Activated CD8-positive, alpha-beta memory T cell treated with anti-CD3 and anti-CD28 coated beads, Interleukin-2, amount 50 U/mL, for 48 hours (primary cell): ENCODE data around the gene UBR1.
"Not testable (repeated sequence)": the region's sequence is repeated elsewhere in the genome, so short reads cannot be mapped to it uniquely, and the experiment has no call there.

Experiments used
- DNase-seq: peaks from one replicate; pipeline ENCODE4 v3.0.0-alpha.2; 2020

UBR1 gene

DNA sequence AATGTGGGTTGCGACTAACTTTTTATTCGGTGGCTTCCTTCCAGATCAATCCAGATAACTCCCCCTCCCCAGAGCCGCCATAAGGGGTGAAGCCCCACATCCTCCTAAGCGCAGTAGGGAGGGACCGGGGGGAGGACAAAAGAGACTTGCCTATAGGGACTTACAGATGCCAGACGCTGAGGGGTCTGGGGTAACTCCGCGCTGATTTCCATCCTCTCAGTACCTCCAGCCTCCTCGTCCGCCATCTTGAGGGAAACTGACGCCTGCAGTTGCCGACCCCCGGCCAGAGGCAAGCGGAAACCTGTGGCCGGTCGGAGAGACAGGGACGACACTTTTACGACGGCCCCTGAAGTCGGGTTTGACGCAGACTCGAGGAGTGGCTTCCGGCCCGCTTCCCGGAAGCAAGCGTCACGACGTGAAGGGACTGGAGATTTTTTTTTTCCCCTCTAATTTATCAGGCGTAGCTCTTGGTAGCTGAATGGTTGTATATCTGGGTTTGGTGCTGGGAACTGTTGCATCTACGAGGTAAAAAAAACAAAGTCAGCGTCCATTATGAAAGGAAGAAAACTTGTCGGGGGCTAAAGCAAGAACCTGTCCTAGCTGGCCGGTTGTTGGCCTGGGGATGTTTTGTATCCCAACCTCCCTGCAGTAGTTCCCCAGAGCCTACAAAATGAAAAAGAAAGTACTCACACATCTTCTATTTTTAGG lies at the start of gene UBR1:
Gene UBR1 (minus strand): TSS at position 261 of the 708 bp plus-strand sequence. CDS start 16 bp downstream, at position 245.
- DNase-seq, result peak; percentile 92

- DNase-seq, result no peak
Observed at GRCh38 chr15:43153269-43153668, 47.4 kb upstream of the UBR1 start.

DNA sequence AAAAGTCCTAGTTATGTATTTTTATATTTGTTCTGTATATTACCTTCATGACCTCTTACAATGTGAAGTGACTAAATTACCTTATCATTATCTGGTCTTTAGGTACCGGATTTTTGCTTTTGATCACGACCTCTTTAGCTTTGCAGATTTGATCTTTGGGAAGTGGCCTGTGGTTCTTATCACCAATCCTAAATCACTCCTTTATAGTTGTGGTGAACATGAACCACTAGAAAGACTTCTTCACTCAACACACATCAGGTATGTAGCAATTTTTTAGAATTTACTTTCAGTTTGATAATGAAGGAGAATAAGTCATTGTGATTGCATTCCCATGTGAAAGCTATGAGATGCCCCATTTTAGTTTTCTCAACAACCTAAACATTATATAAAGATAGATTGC lies 45.9 kb upstream of the UBR1 start:
- DNase-seq, result no peak

DNA sequence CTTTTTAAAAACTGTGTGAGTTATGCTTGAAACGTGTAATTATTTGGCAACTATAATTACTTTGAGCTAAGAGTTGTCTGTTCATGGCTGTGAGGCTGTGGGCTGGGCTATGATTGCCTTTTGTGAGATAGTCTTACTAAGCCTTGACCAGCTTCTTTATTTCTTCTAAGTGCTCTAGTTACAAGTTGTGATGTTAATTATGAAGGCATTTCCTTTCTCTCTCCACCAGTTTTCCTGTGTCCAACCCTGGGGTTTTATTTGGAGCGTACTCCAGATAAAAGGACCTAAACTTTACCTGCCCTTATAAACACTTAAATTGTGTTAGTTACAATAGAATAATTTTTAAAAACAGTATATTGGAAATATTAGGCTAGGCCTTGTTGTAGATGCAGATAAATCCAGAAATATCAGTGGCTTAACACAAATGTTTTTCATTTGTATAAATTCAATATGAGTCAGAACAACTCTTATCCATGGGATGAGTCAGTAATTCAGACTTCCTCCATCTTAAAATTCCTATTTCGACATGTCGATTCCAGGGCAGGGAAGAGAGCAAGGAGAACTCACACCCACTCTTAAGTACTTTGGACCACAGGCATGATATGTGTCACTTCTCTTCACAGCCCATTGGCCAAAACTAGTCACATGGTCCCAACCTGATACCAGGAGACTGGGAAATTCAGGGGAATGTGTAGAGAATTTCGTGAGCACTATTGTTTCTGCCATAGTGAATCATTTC lies 44.5 kb upstream of the UBR1 start:
- DNase-seq, result no peak

DNA sequence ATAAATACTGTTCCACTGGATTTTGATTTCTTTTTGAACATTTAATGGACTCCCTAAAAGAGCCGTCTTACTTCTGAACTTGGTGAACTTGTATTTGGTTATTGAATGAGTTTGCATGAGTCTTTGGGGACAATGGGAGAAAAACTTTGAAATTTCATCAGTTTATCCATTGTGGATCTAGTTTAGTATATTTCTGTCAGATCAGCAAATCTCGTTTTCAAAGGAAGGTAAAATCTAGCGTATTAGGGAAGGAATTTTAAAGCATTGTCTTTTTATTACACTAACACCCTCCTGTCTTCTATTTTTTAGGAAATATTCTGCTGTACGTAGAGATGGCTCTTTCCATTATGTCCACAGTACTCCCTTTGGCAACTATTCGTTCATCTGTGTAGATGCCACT lies 40.3 kb upstream of the UBR1 start:
- no peak for DNase-seq

DNA sequence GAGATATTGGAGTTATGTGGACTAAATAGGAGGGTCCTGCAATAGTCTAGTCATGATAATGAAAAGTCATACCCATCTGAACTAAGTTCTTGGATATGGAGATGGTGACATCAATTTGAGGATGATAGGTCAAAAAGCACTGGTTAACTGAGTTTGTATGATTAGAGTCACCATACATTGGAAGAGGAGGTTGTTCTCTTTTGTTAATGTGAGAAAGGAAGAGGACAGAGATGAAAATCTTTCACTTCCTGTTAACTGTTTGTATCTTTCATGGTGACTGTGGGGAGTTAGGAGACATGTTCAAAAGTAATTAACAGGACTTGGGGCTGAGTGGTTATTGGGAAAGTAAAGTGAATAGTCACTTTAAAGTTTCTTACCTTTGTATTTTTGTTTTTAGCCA lies 38.7 kb upstream of the UBR1 start:
- no peak for DNase-seq

DNA sequence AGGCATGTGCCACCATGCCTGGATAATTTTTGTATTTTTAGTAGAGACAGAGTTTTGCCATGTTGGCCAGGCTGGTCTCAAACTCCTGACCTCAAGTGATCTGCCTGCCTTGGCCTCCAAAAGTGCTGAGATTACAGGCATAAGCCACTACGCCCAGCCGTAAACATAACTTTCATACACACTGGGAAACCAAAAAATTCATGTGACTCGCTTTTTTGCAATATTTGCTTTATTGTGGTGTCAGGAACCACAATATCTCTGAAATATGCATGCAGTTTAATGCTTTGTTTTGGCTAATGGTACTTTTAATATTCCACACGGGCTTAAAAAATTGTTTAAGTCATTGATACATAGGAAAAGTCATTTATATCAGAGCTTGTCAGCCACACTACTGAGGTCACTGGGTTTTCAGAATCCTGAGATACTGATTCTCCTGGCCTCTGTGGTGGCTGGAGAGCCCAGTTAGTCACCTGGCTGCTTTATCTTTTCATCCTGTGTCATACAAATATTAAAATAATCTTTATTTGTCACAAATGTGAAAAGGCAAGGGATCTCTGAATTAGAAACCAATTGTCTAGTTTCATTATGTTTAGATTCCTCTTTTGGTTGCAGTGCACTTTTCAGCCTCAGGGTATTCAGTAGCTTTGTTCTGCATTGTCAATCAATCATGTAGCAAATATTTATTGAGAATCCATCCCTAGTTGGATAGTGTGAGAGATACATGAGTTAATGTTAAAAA lies 37.5 kb upstream of the UBR1 start:
- no peak for DNase-seq

GRCh38 chr15:43135351-43135750 lies 29.5 kb upstream of the UBR1 start:
- DNase-seq, result no peak

DNA sequence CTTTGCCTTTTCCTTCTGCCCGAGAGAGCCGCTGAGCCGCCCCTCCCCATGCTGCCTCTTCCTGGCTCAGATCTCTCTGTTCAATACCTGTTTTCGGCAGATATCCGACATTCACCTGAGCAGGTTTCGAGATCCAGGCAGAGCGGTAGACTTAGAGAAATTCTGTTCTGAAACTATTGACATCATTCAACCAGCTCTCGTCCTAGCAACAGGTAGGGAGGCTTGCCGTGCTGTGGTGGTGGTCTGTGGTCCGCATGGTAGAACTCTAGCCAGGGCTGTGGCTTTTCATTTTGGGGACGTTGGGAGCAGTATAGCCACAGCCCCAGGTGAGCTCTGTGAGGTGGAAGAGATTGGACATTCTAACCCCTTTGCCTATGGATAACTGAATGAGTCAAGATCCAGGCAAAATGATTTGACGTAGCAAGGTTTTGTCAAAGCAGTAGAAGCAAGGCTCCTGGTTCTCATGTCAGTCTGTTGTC lies 28.4 kb upstream of the UBR1 start:
- DNase-seq, result no peak

- peak; percentile 83 for DNase-seq
Observed at GRCh38 chr15:43133430-43134156, 27.8 kb upstream of the UBR1 start, which contains the start of gene TMEM62. TSS of gene TMEM62 (plus strand) at chr15:43133586. CDS start at chr15:43133803, 217 bp downstream.

- no peak for DNase-seq
Observed at GRCh38 chr15:43132830-43133429, 27.1 kb upstream of the UBR1 start.

DNA sequence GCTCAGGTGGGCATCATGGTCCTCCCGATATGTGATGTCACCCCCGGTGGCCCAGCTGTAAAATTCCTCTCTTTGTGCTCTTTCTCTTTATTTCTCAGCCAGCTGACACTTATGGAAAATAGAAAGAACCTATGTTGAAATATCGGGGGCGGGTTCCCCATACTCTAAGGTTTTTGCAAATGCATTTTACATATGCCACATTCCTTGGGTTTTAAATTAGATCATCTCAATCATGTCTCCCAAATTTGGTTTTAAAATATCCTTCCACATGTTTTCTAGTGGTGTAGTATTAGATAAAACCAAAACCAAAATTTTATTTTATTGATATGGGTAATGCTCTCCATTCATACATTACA lies 23.1 kb upstream of the UBR1 start:
- no peak for DNase-seq

DNA sequence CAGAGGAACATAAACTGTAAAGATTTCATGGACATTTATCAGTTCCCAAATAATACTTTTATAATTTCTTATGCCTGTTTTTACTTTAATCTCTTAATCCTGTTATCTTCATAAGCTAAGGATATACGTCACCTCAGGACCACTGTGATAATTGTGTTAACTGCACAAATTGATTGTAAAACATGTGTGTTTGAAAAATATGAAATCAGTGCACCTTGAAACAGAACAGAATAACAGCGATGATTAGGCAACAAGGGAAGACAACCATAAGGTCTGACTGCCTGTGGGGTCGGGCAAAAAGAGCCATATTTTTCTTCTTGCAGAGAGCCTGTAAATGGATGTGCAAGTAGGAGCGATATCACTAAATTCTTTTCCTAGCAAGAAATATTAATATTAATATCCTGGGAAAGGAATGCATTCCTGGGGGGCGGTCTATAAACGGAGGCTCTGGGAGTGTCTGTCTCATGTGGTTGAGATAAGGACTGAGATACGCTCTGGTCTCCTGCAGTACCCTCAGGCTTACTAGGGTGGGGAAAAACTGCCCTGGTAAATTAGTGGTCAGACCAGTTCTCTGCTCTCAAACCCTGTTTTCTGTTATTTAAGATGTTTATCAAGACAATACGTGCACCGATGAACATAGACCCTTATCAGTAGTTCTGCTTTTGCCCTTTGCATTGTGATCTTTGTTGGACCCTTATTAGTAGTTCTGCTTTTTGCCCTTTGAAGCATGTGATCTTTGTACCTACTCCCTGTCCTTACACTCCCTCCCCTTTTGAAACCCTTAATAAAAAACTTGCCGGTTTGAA lies 22.5 kb upstream of the UBR1 start:
- DNase-seq, result not testable (repeated sequence)

DNA sequence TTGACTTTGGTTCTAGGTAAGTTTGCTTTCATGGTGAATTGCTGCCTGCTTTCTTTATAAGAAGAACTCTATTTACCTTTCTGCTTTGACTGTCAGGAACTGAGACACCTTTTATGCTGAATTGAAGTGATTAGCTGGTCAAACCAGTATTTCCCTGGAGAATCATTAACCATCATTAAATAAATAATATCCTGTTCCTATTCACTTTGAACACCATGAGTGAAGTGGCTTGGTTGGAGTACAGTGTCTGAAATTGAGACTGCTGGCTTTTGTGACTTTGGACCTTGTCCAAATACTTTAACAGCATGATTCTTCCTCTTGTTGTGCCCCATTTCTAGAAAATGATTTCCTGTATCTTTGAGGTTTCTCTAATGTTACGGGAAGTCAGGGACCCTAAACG lies 21.9 kb upstream of the UBR1 start:
- DNase-seq, result no peak

DNA sequence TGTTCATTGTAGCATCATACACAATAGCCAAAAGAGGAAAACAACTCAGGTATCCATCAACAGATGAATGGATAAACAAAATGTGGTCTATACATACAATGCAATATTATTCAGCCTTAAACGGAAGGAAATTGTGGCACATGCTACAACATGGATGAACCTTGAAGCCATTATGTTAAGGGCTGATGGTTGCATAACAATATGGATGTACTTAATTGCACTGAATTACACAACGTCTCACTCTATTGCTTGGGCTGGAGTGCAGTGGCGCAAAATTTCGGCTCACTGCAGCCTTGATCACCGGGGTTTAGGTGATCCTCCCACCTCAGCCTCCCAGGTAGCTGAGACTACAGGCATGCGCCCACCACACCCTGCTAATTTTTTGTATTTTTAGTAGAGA lies 20.5 kb upstream of the UBR1 start:
- DNase-seq, result no peak

DNA sequence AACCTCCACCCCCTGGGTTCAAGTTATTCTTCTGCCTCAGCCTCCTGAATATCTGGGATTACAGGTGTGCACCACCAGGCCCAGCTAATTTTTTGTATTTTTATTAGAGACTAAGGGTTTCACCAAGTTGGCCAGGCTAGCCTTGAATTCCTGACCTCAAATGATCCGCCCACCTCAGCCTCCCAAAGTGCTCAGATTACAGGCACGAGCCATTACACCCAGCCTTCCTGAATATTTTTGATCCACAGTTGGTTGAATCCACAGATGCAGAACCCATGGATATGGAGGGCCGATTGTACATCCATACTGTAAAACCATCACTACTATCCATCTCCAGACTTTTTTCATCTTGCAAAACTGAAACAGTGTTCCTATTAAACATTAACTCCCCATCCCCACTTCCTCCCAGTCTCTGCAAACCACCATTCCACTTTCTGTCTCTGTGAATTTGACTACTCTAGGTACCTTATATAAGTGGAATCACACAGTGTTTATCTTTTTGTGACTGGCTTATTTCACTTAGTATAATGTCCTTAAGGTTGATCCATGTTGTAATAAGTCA lies 19.3 kb upstream of the UBR1 start:
- DNase-seq, result no peak

DNA sequence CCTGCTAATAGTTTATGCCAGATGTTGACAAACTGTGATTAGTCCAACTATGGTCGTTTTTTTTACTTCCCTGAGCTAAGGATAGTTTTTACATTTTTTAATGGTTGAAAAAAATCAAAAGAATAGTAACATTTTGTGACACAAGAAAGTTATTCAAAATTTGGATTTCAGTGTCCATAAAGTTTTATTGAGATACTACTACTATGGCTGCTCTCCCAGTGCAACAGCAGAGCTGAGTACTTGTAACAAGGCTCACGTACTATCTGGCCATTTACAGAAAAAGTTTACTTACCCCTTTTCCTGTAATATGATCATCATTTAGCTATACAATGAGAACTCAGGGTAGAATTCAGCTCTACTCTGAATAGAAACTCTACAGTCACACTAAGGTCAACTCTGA lies 16.0 kb upstream of the UBR1 start:
- DNase-seq, result no peak

- no peak for DNase-seq
Observed at GRCh38 chr15:43118829-43119228, 13.0 kb upstream of the UBR1 start.

DNA sequence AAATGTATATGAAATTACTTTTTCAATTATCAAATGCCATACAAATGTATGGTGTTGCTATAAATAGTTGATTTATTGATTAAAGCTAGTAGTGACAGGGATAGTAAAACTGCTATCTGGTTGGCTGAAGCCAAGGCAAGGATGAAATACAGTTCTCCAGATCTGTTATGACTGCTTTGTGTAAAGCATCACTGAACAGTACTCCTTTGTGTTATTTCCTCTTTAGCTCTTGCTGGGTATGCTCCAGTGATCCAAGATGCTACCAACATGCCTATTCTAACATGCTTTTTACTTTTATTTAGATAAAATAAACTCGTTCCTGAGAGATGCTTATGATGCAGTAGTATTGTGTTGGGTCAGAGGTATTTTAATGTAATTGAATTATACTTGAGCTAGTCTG lies 12.4 kb upstream of the UBR1 start:
- no peak for DNase-seq

GRCh38 chr15:43111354-43111753 lies 5.5 kb upstream of the UBR1 start:
- no peak for DNase-seq

DNA sequence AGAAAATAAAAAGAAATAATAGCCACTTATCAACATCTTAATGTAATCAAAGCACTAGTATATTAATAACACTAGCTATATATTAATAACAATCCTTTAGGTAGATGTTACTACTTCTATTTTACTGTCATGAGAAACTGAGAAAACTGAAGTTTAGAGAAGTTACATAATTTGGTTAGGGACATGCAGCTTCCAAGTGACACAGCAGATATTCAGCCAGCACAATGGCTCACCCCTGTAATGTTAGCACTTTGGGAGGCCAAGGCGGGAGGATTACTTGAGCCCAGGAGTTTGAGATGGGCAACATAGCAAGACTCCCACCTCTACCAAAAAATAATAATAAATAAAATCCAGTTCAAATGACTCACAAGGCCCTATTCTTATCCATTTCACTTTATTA lies 1.9 kb upstream of the UBR1 start:
- no peak for DNase-seq

DNA sequence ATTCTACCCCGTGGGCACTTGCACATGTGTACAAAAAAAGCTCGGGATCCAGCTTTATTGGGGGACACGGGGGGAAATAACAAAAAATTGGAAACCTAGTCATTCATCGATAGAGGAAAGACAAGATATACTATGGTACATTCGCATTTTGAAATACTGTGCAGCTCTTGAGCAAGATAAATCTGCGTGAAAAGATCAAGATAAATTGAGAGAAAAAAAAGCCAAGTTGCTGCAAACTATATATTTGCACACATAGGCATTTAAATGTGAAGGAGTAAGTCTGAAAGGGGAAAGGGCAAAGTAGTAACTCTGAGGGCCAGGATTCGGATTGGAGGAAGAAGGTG lies 620 bp upstream of the UBR1 start:
- DNase-seq, result no peak
